HG03139 (cell line): Measurements from ENCODE around the gene OR2F2.

ENCODE experiments used
- ATAC-seq: cut with Tn5 transposase; IDR thresholded peaks from one replicate; pipeline ENCODE4 v1.9.1; 2021; ENCODE audit not compliant: unreplicated experiment

Gene OR2F2

GRCh38 chr7:143975617-143976016 is 40.6 kb downstream of the OR2F2 start:
- no peak for ATAC-seq

GRCh38 chr7:143978585-143978984 is 43.6 kb downstream of the OR2F2 start:
- ATAC-seq: no peak

- no peak for ATAC-seq
Observed at GRCh38 chr7:143979359-143979758, 44.3 kb downstream of the OR2F2 start.

GRCh38 chr7:143979998-143980397 is 45.0 kb downstream of the OR2F2 start:
- ATAC-seq: no peak

GRCh38 chr7:143980746-143981510 is 45.9 kb downstream of the OR2F2 start:
- no peak for ATAC-seq

- no peak for ATAC-seq
Observed at GRCh38 chr7:143983960-143984359, 48.9 kb downstream of the OR2F2 start.
